Muscle of back (tissue), 11 donors: ENCODE measurements around the gene CGB8. TPM values are rescaled to one million over a fixed set of nuclear protein-coding genes. Genes with fewer than 3 reads are reported as not detected.
A peak's percentile ranks its signal among the peaks of the same experiment; 100 is the strongest.
"Not testable (repeated sequence)": the region's sequence is repeated elsewhere in the genome, so short reads cannot be mapped to it uniquely, and the experiment has no call there.

Source experiments
- DNase-seq, 3 donors: peaks; one replicate each; pipeline versions ENCODE4 v3.0.0 to v3.0.0-alpha.2; 2013
- polyA plus RNA-seq, 10 donors: library from polyadenylated mRNA; unstranded; fragments of 120-200 nt; gene quantifications; one replicate each; pipeline ENCODE4 v1.2.1, GENCODE V29; 2013; ENCODE audit not compliant: insufficient read length in 10 of 10

CGB8 gene
- polyA plus RNA-seq, 10 donors, result 0.40 to 1.6 (median 0.82) TPM; not detected in 5

GRCh38 chr19:49031642-49032301, 17.1 kb downstream of the CGB8 start, which contains the start of gene CGB2:
TSS of gene CGB2 (plus strand) at chr19:49031890. CDS start at chr19:49032096, 206 bp downstream.
- not testable (repeated sequence) for DNase-seq

- not testable (repeated sequence) for DNase-seq
Observed at GRCh38 chr19:49030323-49030722, 18.6 kb downstream of the CGB8 start.

DNA sequence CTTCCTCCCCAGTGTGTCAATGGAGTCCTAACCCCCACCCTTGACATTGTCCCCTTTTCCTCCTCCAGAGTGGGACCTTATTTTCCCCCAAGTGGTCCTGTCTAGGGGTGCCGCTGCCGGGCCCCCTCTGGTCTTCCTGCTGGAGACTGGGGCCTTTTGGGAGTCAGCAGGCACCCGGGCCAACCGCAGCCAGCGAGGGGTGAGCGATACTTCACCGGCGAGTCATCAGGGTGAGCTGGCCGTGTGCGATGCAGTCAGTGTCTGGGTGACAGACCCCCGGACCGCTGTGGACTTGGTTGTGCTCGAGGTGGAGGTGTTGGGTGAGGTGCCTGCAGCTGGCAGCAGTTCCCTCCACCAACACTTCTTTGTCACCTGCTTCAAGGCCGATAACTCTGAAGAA, 19.2 kb downstream of the CGB8 start:
- DNase-seq, result not testable (repeated sequence)

DNA sequence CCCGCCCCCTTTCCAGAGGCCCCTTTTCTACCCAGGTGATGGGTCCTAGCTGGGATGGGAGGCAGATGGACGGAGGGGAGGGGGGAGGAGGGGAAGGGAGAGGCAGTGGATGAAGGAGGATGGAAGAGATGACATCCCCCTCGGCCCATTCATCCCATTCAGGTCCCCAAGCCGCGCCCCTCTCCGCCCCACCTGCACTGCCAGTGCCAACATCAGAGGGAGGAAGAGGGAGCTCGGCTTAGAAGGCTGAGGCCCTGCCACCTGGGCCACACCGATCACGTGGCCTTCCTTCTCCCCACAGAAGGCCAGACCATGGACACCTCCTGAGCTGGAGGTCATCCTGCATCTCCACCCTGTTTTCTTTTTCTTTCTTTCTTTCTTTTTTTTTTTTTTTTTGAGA, 20.2 kb downstream of the CGB8 start:
- DNase-seq, result not testable (repeated sequence)

DNA sequence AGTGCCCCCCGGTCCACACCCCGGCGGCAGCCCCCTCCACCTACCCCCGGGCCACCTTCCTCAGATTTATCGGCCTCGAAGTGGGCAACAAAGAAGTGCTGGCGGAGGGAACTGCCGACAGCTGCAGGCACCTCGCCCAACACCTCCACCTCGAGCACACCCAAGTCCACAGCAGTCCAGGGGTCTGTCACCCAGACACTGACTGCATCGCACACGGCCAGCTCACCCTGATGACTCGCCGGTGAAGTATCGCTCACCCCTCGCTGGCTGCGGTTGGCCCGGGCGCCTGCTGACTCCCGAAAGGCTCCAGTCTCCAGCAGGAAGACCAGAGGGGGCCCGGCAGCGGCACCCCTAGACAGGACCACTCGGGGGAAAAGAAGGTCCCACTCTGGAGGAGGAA, 23.3 kb downstream of the CGB8 start:
- DNase-seq, result not testable (repeated sequence)

GRCh38 chr19:49025088-49025487, 23.8 kb downstream of the CGB8 start:
- not testable (repeated sequence) for DNase-seq

DNA sequence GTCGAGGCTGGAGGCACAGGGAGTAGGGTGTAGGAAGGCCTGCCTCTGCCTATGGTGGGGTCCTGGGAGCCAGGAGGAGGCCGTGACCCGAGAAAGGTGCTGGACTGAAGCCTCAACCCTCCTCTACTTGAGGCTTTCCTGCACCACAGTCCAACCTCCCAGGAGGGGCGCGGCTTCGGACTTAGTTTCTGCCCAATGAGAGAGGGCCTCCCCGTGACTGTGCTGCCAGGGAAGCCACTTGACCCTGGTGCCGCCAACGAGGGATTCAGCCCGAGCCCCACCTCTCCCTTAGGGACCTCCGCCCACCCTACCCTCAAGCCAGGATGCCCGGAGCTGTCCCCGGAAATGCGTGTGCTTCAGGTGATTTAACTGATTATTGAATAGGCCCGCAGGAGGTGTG, 24.7 kb downstream of the CGB8 start, which contains the start of gene CGB3:
Gene CGB3 (minus strand): TSS at position 101 of the 400 bp plus-strand sequence. CDS start 362 bp downstream, outside the sequence.
- DNase-seq, result not testable (repeated sequence)

DNA sequence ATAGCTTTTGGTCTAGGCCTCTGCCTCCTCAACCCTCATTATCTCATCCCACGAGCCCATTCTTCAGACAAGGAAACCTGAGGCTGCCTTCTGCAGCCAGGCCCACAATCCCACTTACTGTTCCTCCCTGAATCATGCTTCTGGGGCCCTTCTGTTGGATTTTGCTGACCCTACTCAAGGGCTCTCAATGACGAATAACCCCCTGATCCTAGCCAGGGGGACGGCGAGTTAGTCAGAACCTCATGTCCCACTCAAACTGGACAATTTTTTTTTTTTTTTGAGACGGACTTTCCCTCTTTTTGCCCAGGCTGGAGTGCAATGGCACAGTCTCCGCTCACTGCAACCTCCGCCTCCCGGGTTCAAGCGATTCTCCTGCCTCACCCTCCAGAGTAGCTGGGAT, 26.8 kb downstream of the CGB8 start:
- DNase-seq, result no peak

DNA sequence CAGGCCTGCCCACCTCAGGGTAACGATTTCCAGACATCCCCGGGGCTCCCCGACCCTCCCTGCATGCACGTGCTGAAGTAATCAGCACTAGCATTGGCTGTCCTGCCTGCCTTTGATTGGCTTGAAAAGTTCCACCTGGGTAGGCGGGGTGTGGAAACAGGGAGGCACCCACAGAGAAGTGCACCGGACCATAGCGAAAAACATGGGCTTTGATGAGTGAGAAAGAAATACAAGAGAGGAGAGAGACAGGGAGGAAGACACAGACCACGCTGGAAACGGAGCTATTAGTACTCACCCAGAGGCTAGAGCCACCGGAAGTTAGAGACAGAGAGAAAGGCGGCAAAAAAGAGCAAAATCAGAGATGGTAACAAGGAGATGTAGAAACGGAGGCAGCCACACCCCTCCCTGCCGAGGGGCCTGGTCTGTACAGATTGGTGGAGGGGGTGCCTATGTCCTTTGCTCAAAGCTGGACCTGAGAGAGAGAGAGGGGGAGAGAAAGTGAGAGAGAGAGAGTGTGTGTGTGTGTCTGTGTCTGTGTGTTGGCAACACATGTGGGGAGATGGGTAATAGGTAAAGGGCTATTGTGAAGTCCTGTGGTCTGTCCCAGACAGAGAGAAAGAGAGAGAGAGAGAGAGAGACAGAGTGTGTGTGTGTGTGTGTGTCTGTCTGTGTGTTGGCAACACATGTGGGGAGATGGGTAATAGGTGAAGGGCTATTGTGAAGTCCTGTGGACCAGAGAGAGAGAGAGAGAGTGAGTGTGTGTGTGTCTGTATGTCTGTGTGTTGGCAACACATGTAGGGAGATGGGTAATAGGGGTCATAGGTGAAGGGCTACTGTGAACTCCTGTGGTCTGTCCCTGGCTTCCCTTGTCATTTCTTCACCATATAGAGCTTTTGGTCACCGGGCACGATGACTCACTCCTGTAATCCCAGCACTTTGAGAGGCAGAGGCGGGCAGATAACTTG, 27.7 kb downstream of the CGB8 start:
- DNase-seq, result no peak

DNA sequence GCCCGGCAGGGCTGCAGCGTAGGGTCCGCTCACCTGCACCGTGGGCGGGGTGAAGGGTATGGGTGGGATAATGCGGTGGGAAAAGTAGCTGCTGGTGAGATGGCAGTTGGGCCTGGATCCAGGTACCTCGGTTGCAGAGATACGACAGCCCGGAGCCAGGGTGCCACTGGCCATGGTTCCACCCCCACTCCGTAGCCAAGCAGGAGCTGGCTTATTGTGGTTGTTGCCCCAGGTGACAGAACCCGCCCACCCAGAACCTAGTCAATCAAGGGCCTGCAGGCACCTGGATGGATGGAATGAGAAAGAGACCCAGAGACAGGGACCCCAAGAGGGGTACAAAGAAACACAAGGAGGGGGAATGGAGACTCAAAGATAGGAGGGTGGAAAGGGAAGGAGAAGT, 28.6 kb downstream of the CGB8 start:
- no peak for DNase-seq

GRCh38 chr19:49019242-49019932, 29.5 kb downstream of the CGB8 start:
- DNase-seq, result peak in 2 of 3 donors; percentile 10 to 28

GRCh38 chr19:49018388-49019241, 30.3 kb downstream of the CGB8 start:
- DNase-seq, result peak in 1 of 3 donors; percentile 34

- DNase-seq, result peak in 2 of 3 donors; percentile 40 to 61
Observed at GRCh38 chr19:49017666-49018351, 31.1 kb downstream of the CGB8 start.

- DNase-seq, result no peak
Observed at GRCh38 chr19:49017041-49017665, 31.8 kb downstream of the CGB8 start, which contains the start of gene LHB. TSS of gene LHB (minus strand) at chr19:49017091. CDS start at chr19:49017081, 10 bp downstream.

- no peak for DNase-seq
Observed at GRCh38 chr19:49016067-49016839, 32.7 kb downstream of the CGB8 start.

- no peak for DNase-seq
Observed at GRCh38 chr19:49014870-49015255, 34.0 kb downstream of the CGB8 start.

GRCh38 chr19:49014123-49014869, 34.6 kb downstream of the CGB8 start:
- DNase-seq, result no peak

DNA sequence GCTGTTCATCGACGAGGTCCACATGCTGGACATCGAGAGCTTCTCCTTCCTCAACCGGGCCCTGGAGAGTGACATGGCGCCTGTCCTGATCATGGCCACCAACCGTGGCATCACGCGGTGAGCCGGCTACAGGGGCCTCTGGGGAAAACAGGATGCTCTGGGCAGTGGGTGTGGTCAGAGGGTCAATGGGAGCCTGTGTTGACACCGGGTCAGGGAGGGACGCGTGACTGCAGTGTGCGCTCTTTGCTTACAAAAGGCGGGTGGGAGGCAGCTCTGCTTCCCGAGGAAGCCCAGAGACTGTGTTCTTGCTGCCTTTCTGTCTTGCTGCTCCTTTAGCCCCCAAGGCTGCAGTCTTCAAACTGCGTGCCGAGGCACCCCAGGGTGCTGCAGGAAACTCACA, 37.7 kb downstream of the CGB8 start:
- DNase-seq, result no peak
